H1 (cell line): ENCODE results near the gene VPS72. TPM values are rescaled to one million over a fixed set of nuclear protein-coding genes. Genes with fewer than 3 reads are reported as not detected.
A peak's percentile ranks its signal among the peaks of the same experiment; 100 is the strongest.

Experiments used
- ATF2 ChIP-seq: IDR thresholded peaks from 2 replicates; pipeline ENCODE4 v1.6.1; 2012; ENCODE audit warnings: low read length, inconsistent platforms
- E2F6 ChIP-seq: IDR thresholded peaks from 2 replicates; pipeline ENCODE4 v1.6.1; 2012; ENCODE audit warnings: inconsistent platforms
- GABPA ChIP-seq: IDR thresholded peaks from 2 replicates; pipeline ENCODE4 v1.6.1; 2011; ENCODE audit warnings: mild to moderate bottlenecking, low read length, moderate library complexity, borderline replicate concordance; ENCODE audit not compliant: insufficient read depth
- JUND ChIP-seq: IDR thresholded peaks from 2 replicates; pipeline ENCODE4 v1.6.1; 2011; ENCODE audit warnings: mild to moderate bottlenecking, improper control_type of control experiment, low read length
- KDM1A ChIP-seq: fragments of 200-600, 300-600 bp; sonication (generic); IDR thresholded peaks from 2 replicates; pipeline ENCODE4 v1.7.1; 2016; ENCODE audit warnings: mild to moderate bottlenecking, low read length, borderline replicate concordance
- KDM4A ChIP-seq: IDR thresholded peaks from one replicate; pipeline ENCODE4 v1.7.1; 2012; ENCODE audit warnings: low read depth, mild to moderate bottlenecking, moderate library complexity, low read length, inconsistent platforms; ENCODE audit not compliant: severe bottlenecking
- RAD21 ChIP-seq, 2 experiments: IDR thresholded peaks in 1 of 2; conservative IDR thresholded peaks in 1 of 2; 2 replicates each; pipeline ENCODE4 v1.6.1; 2011; ENCODE audit warnings: low read depth in 2 of 2, low read length in 2 of 2, improper control_type of control experiment in 1 of 2, inconsistent platforms in 1 of 2, mild to moderate bottlenecking in 1 of 2, moderate library complexity in 1 of 2
- RFX5 ChIP-seq: IDR thresholded peaks from 2 replicates; pipeline ENCODE4 v1.6.1; 2011; ENCODE audit warnings: low read depth, low read length, improper control_type of control experiment, borderline replicate concordance
- polyA plus RNA-seq, 7 experiments: library from polyadenylated mRNA; depleted of rRNA in 3 of 7; stranded (reverse) in 5 of 7; unstranded in 2 of 7; fragments of >200 nt in 5 of 7; fragments of 200-250 nt in 2 of 7; gene quantifications; 1 replicate in 5 of 7; 2 replicates in 1 of 7; 4 replicates in 1 of 7; pipeline versions ENCODE4 v1.2.1 to v1.2.3, GENCODE V29; 2011 to 2013; ENCODE audit warnings: missing spikeins in 2 of 7, mixed read lengths in 2 of 7
- total RNA-seq: library from RNA; stranded (reverse); fragmentation: NEBNext Ultra II Directional; extraction: Animal tissue kit (Norgen Biotek cat#: 25700); gene quantifications from 2 replicates; pipeline ENCODE4 v1.2.1, GENCODE V29; 2021

Gene VPS72
- total and polyA plus RNA-seq, 2 of the 8 experiments (the other 6 are each of a cell fraction or from before 2014, with no cell fraction given), result 86.6 to 121 TPM

- TF ChIP-seq JUND (0 out of 2 replicates have a peak, but pooled peaks have one; percentile 19), KDM4A (peak; percentile 31), KDM1A (0 out of 2 replicates have a peak, but pooled peaks have one; percentile 14), ATF2 (no peak), E2F6 (peak; percentile 44; the same call in 1 of the 2 replicates), RAD21 (IDR thresholded peaks at IDR 0.05 in 1 of 2, conservative IDR thresholded peaks at IDR 0.05 in 1 of 2; ENCODE audit: low read depth in 2 of 2, low read length in 2 of 2) (0 out of 4 replicates have a peak, but pooled peaks of 1 of the 2 experiments have one; percentile 3), GABPA (0 out of 2 replicates have a peak, but pooled peaks have one; percentile 19), RFX5 (no peak)
Measured at GRCh38 chr1:151133018-151133806, 56.8 kb downstream of the VPS72 start (continued).
